NCI-H526 (cell line): ENCODE data around the gene ZNF592.

ENCODE experiments used
- DNase-seq, 2 experiments: peaks; one replicate each; lab custom pipeline; 2025; lab: John Stamatoyannopoulos, UW

ZNF592 gene

GRCh38 chr15:84811151-84811550 lies 62.8 kb downstream of the ZNF592 start:
- no peak for DNase-seq

GRCh38 chr15:84811828-84812227 lies 63.4 kb downstream of the ZNF592 start:
- DNase-seq = no peak

- DNase-seq = no peak
Observed at GRCh38 chr15:84812842-84813241, 64.5 kb downstream of the ZNF592 start.

- no peak for DNase-seq
Observed at GRCh38 chr15:84813435-84813834, 65.0 kb downstream of the ZNF592 start.

- DNase-seq = no peak
Observed at GRCh38 chr15:84813931-84814330, 65.5 kb downstream of the ZNF592 start.

- DNase-seq = no peak
Observed at GRCh38 chr15:84814916-84815315, 66.5 kb downstream of the ZNF592 start.

- DNase-seq = peak in 1 of 2 experiments; percentile 20
Observed at GRCh38 chr15:84816694-84817465, 68.5 kb downstream of the ZNF592 start, which contains the start of gene ALPK3. TSS of gene ALPK3 (plus strand) at chr15:84817356. CDS start at chr15:84817453, 97 bp downstream.

- DNase-seq = peak in 1 of 2 experiments; percentile 9
Observed at GRCh38 chr15:84817466-84818081, 69.2 kb downstream of the ZNF592 start.

GRCh38 chr15:84818261-84819131 lies 70.1 kb downstream of the ZNF592 start:
- peak in 1 of 2 experiments; percentile 18 for DNase-seq

GRCh38 chr15:84819291-84819768 lies 70.9 kb downstream of the ZNF592 start:
- DNase-seq = peak in 1 of 2 experiments; percentile 9

- DNase-seq = no peak
Observed at GRCh38 chr15:84819791-84820190, 71.4 kb downstream of the ZNF592 start.

GRCh38 chr15:84821501-84822021 lies 73.2 kb downstream of the ZNF592 start:
- no peak for DNase-seq

- peak in 1 of 2 experiments; percentile 38 for DNase-seq
Observed at GRCh38 chr15:84822653-84823281, 74.4 kb downstream of the ZNF592 start.

GRCh38 chr15:84823282-84823878 lies 75.0 kb downstream of the ZNF592 start:
- DNase-seq = peak in 1 of 2 experiments; percentile 1

GRCh38 chr15:84824260-84825007 lies 76.0 kb downstream of the ZNF592 start:
- no peak for DNase-seq

GRCh38 chr15:84826369-84826823 lies 78.0 kb downstream of the ZNF592 start:
- DNase-seq = peak in 1 of 2 experiments; percentile 55

- DNase-seq = no peak
Observed at GRCh38 chr15:84827246-84827645, 78.9 kb downstream of the ZNF592 start.

GRCh38 chr15:84828086-84828908 lies 79.9 kb downstream of the ZNF592 start:
- no peak for DNase-seq

- DNase-seq = no peak
Observed at GRCh38 chr15:84829428-84829827, 81.0 kb downstream of the ZNF592 start.
